ENCODE data around the gene RBM6.

DNA sequence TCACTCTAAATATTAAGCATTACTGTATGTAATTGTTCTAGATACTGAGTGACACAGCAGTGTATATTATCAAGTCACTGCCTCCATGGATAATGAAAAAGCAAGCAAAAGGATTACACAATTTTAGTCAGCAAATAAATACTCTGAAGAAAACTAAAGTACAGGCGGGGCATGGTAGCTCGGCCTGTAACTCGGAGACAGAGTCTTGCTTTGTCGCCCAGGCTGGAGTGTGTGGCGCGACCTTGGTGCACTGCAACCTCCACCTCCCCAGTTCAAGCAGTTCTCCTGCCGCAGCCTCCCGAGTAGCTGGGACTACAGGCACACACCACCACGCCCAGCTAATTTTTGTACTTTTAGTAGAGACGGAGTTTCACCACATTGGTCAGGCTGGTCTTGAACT, 32.7 kb downstream of the RBM6 start:
- TF ChIP-seq POLR2A (IDR thresholded peaks at IDR 0.05; ENCODE audit: low read length) (no peak), GATA1 (IDR thresholded peaks at IDR 0.05; ENCODE audit: low read depth, low read length) (no peak)
